IMR-90 (cell line): ENCODE data around the gene TEAD1.

Experiments used
- BHLHE40 ChIP-seq: fragments of 150-350 bp; IDR thresholded peaks from 2 replicates; pipeline ENCODE4 v1.6.1; 2016; ENCODE audit warnings: mild to moderate bottlenecking, low read depth, low read length
- CEBPB ChIP-seq: IDR thresholded peaks from 2 replicates; pipeline ENCODE4 v1.6.1; 2012; ENCODE audit warnings: low read depth, low read length, improper control_type of control experiment
- CHD1 ChIP-seq: IDR thresholded peaks from 2 replicates; pipeline ENCODE4 v1.6.1; 2012; ENCODE audit warnings: low read depth, low read length, improper control_type of control experiment
- CTCF ChIP-seq: conservative IDR thresholded peaks from 2 replicates; pipeline ENCODE4 v1.5.1; 2012; ENCODE audit warnings: mild to moderate bottlenecking, low read depth, low read length, improper control_type of control experiment
- MAZ ChIP-seq: IDR thresholded peaks from 2 replicates; pipeline ENCODE4 v1.6.1; 2012; ENCODE audit warnings: low read depth, mild to moderate bottlenecking, low read length, improper control_type of control experiment, moderate library complexity, borderline replicate concordance
- POLR2A ChIP-seq: IDR thresholded peaks from 2 replicates; pipeline ENCODE4 v1.6.1; 2012; ENCODE audit warnings: mild to moderate bottlenecking, low read depth, low read length
- RAD21 ChIP-seq: IDR thresholded peaks from 2 replicates; pipeline ENCODE4 v1.6.1; 2012; ENCODE audit warnings: low read length, improper control_type of control experiment
- RCOR1 ChIP-seq: IDR thresholded peaks from 2 replicates; pipeline ENCODE4 v1.6.1; 2012; ENCODE audit warnings: mild to moderate bottlenecking, low read length, improper control_type of control experiment; ENCODE audit not compliant: insufficient replicate concordance
- SMC3 ChIP-seq: fragments of 150-350 bp; IDR thresholded peaks from 2 replicates; pipeline ENCODE4 v1.6.1; 2016; ENCODE audit warnings: low read depth, mild to moderate bottlenecking, antibody characterized with exemption, low read length, moderate library complexity
- USF2 ChIP-seq: fragments of 150-350 bp; IDR thresholded peaks from 2 replicates; pipeline ENCODE4 v1.6.1; 2017; ENCODE audit warnings: mild to moderate bottlenecking, antibody characterized with exemption, low read length, low read depth

DNA sequence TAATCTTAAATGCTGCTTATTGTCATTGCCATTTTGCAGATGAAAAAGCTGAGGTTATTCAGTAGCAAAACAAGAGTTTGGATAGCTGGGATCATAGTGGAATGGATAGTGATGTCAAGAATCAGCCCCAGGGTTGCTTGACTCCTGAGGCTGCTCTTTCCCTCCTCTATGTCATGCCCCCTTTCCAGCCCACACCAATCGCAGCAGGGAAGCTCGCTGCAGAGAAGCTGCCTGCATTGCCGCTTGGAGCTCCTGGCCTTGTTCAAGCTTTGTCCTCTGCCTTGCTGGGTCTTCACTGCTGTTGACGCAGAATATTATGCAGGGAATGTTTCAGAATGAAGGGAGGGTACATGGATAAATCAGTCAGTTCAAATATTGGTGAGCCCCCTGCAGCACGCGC lies 206.1 kb downstream of the TEAD1 start:
- no peak for TF ChIP-seq POLR2A
- TF ChIP-seq CTCF, result no peak
- no peak for TF ChIP-seq RAD21
- TF ChIP-seq RCOR1, result no peak
- TF ChIP-seq CHD1, result no peak
- TF ChIP-seq MAZ, result no peak
- no peak for TF ChIP-seq CEBPB
- TF ChIP-seq USF2, result no peak
- TF ChIP-seq SMC3, result no peak
- TF ChIP-seq BHLHE40, result no peak
